Adrenal gland (tissue), 5 donors: ENCODE data around the gene RPS6KA2.

Source experiments
- POLR2A ChIP-seq, 2 donors: fragments of 450-650 bp; IDR thresholded peaks; one replicate each; pipeline ENCODE4 v1.6.1; 2017; ENCODE audit warnings: antibody characterized with exemption in 2 of 2, mild to moderate bottlenecking in 2 of 2, moderate library complexity in 1 of 2
- TF ChIP-seq, protein P1 (sequence below), 6 experiments: fragments of 450-650 bp in 4 of 6; fragments of 200-600 bp in 2 of 6; sonication (generic) in 1 of 6; IDR thresholded peaks; 1 replicate in 5 of 6; 2 replicates in 1 of 6; pipeline versions ENCODE4 v1.5.1 to v1.8.0; 2016 to 2021; ENCODE audit warnings: antibody characterized with exemption in 6 of 6, mild to moderate bottlenecking in 2 of 6, moderate library complexity in 1 of 6
- donor health status: DM: no; HTN: no; CAD: no.

DNA sequence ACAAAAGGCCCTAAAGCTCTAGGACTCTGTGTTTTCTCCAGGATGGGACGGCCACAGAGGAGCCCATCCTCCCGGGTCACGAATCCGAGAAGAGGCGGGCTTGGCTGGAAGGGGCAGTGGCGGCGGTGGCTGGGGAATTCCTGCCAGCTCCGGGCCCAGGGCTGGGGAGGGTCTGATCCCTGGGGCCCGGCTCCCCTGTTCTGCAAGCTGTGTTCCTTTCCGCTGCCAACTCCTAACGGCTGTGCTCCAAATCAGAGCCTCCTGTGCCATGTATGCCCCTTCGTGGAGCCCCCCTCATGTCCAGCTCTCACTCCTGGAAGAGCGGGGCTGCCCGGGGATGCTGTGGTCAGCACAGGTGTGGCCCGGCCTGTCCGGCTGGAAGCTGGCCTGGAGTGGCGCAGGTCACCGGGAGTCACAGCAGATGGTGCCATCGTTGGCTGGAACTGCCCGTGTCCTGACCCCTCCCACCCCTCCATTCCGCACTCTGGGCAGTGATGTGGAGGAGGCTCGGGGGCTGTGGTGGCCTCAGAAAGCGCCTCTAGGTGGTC is 156.1 kb downstream of the RPS6KA2 start:
- TF ChIP-seq, protein P1, sequence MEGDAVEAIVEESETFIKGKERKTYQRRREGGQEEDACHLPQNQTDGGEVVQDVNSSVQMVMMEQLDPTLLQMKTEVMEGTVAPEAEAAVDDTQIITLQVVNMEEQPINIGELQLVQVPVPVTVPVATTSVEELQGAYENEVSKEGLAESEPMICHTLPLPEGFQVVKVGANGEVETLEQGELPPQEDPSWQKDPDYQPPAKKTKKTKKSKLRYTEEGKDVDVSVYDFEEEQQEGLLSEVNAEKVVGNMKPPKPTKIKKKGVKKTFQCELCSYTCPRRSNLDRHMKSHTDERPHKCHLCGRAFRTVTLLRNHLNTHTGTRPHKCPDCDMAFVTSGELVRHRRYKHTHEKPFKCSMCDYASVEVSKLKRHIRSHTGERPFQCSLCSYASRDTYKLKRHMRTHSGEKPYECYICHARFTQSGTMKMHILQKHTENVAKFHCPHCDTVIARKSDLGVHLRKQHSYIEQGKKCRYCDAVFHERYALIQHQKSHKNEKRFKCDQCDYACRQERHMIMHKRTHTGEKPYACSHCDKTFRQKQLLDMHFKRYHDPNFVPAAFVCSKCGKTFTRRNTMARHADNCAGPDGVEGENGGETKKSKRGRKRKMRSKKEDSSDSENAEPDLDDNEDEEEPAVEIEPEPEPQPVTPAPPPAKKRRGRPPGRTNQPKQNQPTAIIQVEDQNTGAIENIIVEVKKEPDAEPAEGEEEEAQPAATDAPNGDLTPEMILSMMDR (IDR thresholded peaks at IDR 0.05): no peak
- TF ChIP-seq POLR2A (IDR thresholded peaks at IDR 0.05): no peak
